ENCODE measurements around the gene GULP1. TPM values are rescaled to one million over a fixed set of nuclear protein-coding genes. Genes with fewer than 3 reads are reported as not detected.

GULP1 gene
- total and polyA plus RNA-seq, 10 donors: 0.83 to 16.6 (median 6.6) TPM

- H3K4me3 ChIP-seq: no peak overlapping the region
- intact Hi-C loops (cut with DNase I; ENCODE audit: low total_unique reads): no loop called here
- DNase-seq: no peak
- no peaks in the 10 kb centered on the region for H3K4me1 ChIP-seq
- TF ChIP-seq CTCF (IDR thresholded peaks at IDR 0.05 in 8 of 11, conservative IDR thresholded peaks at IDR 0.05 in 3 of 11) (no peak), POLR2A (IDR thresholded peaks at IDR 0.05) (no peak), POLR2AphosphoS5 (IDR thresholded peaks at IDR 0.05) (no peak)
- 48 to 75% (median 68%) methylated on average over 3 of the region's 3 CpGs for WGBS, 5 donors
- no peaks in the 10 kb centered on the region for H3K27me3 ChIP-seq (replicated peaks in 1 of 7)
- no peaks in the 10 kb centered on the region for H3K9me3 ChIP-seq
- H3K27ac ChIP-seq: no peak overlapping the region
- no peaks in the 10 kb centered on the region for H3K36me3 ChIP-seq
Observed at GRCh38 chr2:188622601-188623260, 331.1 kb downstream of the GULP1 start.

GRCh38 chr2:188623995-188624643, 332.4 kb downstream of the GULP1 start:
- no peaks in the 10 kb centered on the region for H3K9me3 ChIP-seq
- no peaks in the 10 kb centered on the region for H3K4me1 ChIP-seq
- no peaks in the 10 kb centered on the region for H3K36me3 ChIP-seq
- no peaks in the 10 kb centered on the region for H3K27me3 ChIP-seq (replicated peaks in 1 of 7)
- TF ChIP-seq CTCF (IDR thresholded peaks at IDR 0.05 in 8 of 11, conservative IDR thresholded peaks at IDR 0.05 in 3 of 11): no peak
- no peak for TF ChIP-seq POLR2A (IDR thresholded peaks at IDR 0.05)
- TF ChIP-seq POLR2AphosphoS5 (IDR thresholded peaks at IDR 0.05): no peak
- no peak for DNase-seq
- H3K27ac ChIP-seq: no peak overlapping the region
- no peak overlapping the region for H3K4me3 ChIP-seq
- WGBS, 5 donors: 59 to 86% (median 72%) methylated on average over 4 of the region's 4 CpGs
- intact Hi-C loops (cut with DNase I; ENCODE audit: low total_unique reads): no loop called here

- no peak overlapping the region for H3K4me3 ChIP-seq
- 69 to 81% (median 71%) methylated on average over 3 of the region's 3 CpGs for WGBS, 5 donors
- no peaks in the 10 kb centered on the region for H3K36me3 ChIP-seq
- no peaks in the 10 kb centered on the region for H3K27me3 ChIP-seq (replicated peaks in 1 of 7)
- TF ChIP-seq CTCF (IDR thresholded peaks at IDR 0.05 in 8 of 11, conservative IDR thresholded peaks at IDR 0.05 in 3 of 11) (no peak), POLR2A (IDR thresholded peaks at IDR 0.05) (no peak), POLR2AphosphoS5 (IDR thresholded peaks at IDR 0.05) (no peak)
- H3K4me1 ChIP-seq: no peaks in the 10 kb centered on the region
- no peak for DNase-seq
- no peaks in the 10 kb centered on the region for H3K9me3 ChIP-seq
- intact Hi-C loops (cut with DNase I; ENCODE audit: low total_unique reads): no loop called here
- H3K27ac ChIP-seq: no peak overlapping the region
Observed at GRCh38 chr2:188627471-188627870, 335.8 kb downstream of the GULP1 start.

- 58 to 84% (median 68%) methylated on average over 4 of the region's 4 CpGs for WGBS, 5 donors
Observed at GRCh38 chr2:188628989-188629752, 337.5 kb downstream of the GULP1 start.

More at GRCh38 chr2:188628989-188629752, 337.5 kb downstream of the GULP1 start:
- Histone ChIP-seq H3K27ac (no peak overlapping the region), H3K4me1 (no peaks in the 10 kb centered on the region), H3K4me3 (no peak overlapping the region), H3K36me3 (no peaks in the 10 kb centered on the region), H3K9me3 (no peaks in the 10 kb centered on the region), H3K27me3 (replicated peaks in 1 of 7) (no peaks in the 10 kb centered on the region)
- no peak for TF ChIP-seq POLR2AphosphoS5 (IDR thresholded peaks at IDR 0.05)
- no peak for TF ChIP-seq POLR2A (IDR thresholded peaks at IDR 0.05)
- no peak for TF ChIP-seq CTCF (IDR thresholded peaks at IDR 0.05 in 8 of 11, conservative IDR thresholded peaks at IDR 0.05 in 3 of 11)
- DNase-seq: no peak
- intact Hi-C loops (cut with DNase I; ENCODE audit: low total_unique reads): no loop called here

All from spleen (tissue), 11 donors.